Brain pericyte (primary cell): ENCODE measurements around the gene KCNJ4.

Experiments
- DNase-seq: peaks from one replicate; pipeline ENCODE4 v3.0.0-alpha.2; 2012; ENCODE audit warnings: low read depth, low spot score

KCNJ4 gene

DNA sequence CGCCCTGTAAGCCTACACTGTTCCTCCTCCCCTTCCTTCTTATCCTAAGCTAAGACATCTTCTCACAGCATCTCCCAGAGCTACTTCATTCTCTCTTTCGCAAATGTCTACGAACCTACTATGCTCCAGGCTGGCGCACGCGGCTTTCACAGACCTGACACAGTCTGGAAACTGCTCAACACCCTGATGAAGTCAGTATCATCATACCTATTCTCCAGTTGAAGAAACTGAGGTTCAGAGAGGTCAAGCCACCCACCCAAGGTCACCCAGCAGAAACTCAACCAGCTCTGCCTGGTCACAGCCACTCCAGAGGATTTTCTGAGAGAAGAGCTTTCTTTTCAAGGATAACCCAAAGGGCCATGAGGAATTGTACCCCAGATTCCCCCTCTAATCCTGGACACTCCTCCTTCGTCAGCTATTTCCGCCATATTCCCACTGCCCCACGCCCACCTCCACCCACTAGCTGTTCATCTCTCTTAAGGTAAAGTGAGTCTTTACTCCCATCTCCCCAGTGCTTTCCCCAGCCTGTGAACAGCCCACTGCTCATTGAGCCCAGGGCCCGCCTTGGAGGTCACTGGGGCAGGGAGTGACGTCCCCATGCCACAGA is 1.8 kb downstream of the KCNJ4 start:
- no peak for DNase-seq

DNA sequence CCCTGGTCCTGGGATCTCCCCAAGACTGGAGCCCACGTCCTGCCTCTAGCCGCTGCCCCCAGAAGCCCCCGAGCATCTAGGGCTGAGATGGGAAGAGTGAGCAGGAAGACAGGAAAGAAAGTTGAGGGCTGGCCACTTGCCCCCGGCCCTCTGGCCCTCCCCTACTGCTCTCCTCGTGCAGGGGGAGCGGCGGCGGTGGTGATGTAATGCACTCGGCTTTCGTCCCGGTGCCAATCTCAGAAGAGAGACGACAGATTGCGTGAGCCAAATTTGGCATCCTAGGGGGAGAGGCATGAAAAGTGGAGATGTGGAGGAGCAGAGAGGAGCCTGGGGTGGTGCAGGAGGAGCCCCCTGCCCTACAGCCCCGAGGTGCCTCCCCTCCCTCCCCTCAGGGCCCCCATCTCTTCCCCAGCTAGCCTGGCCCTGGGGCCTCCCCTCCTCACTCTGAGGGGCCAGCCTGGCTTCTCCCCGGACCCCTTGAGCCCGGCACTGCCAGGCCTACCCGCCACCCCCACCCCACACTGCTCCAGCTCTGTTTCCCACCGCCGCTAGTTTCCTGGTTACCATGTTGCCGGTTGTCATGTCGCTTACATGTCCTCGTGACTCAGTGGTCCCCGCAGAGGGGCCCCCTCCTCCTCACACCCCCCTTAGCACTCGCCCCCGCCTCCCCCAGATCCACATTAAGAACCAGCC is 2.5 kb downstream of the KCNJ4 start:
- DNase-seq: no peak

GRCh38 chr22:38451864-38452263 is 3.1 kb downstream of the KCNJ4 start:
- DNase-seq: no peak

DNA sequence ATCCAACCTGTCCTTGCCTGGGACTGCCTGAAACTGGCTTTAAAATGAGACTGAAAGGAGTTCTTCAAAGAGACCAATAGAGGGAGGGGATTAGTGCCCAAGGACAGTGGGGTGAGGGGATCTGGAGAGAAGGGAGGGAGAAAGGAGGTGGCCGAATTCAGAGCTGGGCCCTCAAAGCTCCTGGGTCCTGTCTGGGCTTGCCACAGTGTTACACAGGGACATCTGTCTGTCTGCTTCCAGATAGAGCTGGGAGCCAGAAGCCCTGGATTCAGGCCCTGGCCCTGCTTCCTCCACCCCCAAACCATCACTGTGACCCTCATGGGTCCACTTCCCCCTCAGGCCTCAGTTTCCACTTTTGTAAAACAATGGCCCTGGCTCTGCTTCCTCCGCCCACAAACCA is 3.6 kb downstream of the KCNJ4 start:
- DNase-seq: no peak

DNA sequence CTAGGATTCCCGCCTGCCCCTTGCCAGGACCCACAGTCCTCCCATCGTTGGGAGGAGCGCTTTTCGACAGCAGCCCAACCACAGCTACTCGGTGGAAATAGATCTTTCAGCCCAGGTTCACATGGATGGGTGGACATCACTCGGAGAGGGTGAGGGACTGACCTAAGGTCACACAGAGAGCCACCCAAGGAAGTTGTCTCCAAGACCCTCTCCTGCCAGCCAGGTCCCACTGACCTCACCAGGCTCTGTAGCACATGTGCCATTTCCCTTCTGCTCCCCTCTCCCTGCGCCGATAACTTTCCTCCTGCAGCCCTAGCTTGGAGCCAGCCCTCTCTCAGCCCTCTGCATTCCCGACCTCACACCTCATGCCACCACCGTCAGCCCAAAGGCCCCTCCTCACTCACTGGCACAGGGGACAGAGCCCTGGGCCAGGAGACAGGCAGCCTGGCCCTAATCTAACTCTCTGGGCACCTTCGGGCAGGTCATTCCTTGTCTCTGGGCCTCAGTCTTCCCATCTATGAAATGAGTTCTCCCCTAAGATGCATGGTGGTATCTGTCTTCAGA is 4.7 kb downstream of the KCNJ4 start:
- DNase-seq: no peak

- DNase-seq: no peak
Observed at GRCh38 chr22:38449776-38450175, 5.2 kb downstream of the KCNJ4 start.

DNA sequence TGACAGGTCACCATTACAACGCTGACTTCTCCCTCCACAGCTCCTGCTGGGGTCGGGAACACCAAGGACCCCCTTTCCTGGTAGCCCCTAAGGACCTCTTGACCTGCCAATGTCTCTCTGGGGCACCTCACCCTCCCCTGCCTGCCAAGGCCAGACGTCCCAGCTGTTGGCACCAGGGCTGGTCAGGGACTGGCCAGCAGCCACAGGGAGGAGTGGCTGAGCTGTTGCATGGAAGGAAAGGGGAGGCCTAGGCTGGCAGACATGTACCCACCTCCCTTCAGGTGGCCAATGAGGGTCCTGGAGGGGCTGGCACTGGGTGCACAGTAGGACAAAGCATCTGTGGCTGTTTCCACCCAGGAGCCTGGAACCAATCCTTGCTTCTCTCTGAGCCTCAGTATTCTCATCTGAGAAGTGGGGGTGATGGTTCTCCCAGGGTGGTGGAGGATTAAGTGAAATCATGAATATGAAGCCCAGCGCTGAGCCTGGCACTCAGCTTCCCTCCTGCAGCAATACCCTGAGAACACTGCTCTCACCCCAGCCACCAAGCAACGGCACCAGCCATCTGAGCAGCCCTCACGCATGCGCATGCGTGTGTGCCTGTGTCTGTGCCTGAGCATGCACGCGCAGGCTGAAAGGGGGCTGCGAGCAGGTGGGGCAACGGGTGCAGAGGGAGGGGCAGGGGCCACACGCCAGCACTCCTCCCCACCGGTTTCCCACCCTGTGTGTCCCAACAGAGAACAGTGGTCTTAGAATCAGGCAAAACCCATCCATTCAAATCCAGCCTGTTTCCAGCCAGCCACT is 5.9 kb downstream of the KCNJ4 start:
- no peak for DNase-seq

DNA sequence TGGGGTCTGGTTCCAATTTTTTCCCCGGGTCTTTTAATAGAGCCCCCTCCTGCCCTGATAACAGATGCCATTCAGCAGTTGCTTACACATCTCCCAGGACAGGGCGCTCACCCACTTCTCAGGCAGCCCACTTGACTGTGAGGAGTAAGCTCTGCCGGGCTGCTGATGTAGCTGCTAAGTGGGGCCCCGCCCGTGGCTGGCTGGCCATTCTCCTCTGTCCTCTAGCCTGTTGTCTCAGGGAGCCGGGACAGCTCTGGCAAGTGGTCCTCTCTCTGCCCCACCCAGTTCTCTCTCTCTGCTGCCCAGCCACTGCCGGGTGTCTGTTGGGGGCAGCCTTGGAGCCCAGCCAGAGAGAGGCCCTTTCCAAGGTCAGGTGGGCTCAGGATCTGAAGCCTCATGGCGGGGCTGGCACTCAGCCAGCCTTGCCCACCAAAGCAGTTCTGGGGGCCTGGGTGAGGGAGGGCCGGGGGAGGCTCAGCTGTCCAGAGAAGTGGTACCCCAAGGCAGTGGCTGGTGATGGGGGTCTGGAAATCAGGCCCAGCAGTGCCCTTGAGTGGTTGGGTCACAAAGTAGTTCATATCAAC is 8.9 kb downstream of the KCNJ4 start:
- DNase-seq: no peak

GRCh38 chr22:38444783-38445182 is 10.2 kb downstream of the KCNJ4 start:
- no peak for DNase-seq

DNA sequence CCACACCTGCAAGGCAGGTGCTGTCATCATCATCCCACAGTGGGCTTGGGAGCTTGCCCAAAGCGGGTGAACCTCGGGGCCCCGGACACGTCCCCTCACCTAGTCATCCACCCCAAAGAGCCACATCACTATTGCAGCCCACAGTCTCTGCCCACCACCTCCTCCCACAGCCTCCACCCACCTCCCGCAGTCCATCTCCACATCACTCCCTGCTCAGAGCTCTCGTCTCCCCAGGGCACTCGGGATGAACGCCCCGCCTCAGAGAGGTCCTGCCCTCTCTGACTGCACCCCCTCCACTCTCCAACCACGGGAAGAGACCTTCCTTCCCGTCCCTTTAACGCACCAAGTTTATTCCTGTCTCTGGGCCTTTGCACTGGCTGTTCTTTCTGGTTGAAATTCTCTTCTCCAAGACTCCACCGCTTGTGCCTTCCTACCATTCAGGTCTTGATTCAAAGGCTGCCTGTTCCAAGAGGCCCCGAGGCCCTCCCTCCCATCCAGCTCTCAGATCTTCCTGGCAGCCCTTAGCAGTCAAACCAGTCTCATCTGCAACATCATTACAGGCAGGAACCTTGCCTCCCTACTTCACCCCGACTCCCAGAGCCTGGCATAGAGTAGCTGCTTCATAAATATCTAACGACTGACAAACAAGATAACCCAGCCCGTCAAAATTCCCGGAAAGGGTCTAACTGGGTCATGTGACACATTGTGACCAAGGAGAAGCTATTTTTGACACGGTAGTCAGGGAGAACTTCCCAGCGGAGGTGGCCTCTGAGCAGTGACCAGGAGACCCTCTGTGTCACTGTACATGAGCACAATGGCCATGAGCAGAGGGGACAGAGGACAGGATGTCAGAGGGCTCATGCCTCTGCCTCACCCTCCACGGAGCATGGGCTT is 11.1 kb downstream of the KCNJ4 start:
- no peak for DNase-seq

GRCh38 chr22:38442967-38443627 is 11.9 kb downstream of the KCNJ4 start:
- no peak for DNase-seq

DNA sequence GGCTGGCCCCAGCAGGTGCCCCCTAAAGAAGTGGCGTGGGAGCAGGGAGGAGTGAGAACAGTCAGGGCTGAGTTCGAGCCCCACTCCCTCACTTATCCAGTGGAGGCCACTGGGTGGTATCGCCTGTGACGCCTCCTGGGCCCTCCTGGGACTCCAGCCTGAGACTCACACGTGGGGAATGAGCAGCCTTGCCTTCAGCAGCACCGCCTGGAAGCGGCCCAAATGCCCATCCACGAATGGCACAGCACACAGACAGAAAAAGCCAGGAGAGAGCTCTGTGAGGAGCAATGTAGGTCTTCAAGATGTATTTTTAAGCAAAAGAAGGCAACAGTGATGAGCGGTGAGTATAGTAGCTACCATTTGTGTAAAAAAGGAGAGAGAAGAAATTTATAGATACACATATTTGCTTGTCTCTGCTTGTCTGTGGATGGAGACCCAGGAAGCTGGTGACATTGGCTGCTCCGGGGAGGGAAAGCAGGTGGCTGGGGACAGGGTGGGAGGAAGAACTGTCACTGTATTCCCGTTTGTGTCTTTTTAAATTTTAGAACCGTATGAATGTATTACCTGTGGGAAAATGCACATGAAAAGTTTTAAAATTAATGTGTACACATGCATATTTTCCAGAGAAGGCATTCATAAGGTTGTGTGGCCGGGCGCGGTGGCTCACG is 13.2 kb downstream of the KCNJ4 start:
- DNase-seq: no peak

GRCh38 chr22:38440747-38441350 is 14.2 kb downstream of the KCNJ4 start:
- DNase-seq: no peak

DNA sequence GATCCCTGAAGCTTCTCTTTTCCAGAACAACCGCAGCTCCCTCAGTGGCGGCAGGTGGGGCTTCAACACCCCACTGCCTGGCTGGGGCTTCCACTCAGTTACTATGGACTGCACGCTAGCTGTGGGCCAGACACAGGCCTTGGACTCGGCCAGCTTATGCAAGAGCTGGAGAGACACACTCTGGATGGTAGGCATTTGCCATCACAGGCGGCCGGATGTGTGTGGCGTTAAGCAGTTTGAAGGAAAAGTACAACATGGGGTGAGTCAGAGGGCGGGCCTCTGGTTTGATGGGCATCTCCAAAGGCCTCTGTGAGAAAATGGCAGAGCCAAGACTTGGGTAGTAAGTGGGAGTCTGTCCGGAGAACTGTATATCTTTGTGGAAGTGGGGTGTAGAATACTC is 17.6 kb downstream of the KCNJ4 start:
- DNase-seq: no peak

- no peak for DNase-seq
Observed at GRCh38 chr22:38436629-38437395, 18.2 kb downstream of the KCNJ4 start.

GRCh38 chr22:38435965-38436364 is 19.0 kb downstream of the KCNJ4 start:
- no peak for DNase-seq

DNA sequence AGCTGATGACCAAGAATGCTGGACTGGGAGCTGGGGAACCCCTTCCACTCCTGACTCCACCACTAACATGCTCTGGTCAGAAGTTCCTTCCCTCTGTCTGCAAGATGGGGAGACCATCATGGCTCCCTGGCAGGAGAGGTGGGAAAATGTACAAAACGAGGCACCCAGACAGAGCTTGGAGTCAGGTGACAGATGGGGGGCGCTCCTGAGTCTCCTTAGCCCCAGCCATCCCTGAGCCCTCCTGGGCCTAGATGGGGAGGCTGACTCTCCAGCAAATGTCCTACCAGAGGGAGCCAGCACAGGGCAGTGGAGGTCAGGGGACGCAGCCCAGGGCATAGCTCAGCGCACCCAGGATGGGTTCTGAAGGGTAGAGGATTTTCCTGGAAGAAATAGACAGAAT is 20.0 kb downstream of the KCNJ4 start:
- DNase-seq: no peak

GRCh38 chr22:38433871-38434270 is 21.1 kb downstream of the KCNJ4 start:
- no peak for DNase-seq

GRCh38 chr22:38432264-38432663 is 22.7 kb downstream of the KCNJ4 start:
- DNase-seq: no peak
